ENCODE measurements around the gene ABCE1. TPM values are rescaled to one million over a fixed set of nuclear protein-coding genes. Genes with fewer than 3 reads are reported as not detected.
A peak's percentile ranks its signal among the peaks of the same experiment; 100 is the strongest.

Gene ABCE1
- total RNA-seq, 1 donor from 2014 or later: 77.9 TPM

DNA sequence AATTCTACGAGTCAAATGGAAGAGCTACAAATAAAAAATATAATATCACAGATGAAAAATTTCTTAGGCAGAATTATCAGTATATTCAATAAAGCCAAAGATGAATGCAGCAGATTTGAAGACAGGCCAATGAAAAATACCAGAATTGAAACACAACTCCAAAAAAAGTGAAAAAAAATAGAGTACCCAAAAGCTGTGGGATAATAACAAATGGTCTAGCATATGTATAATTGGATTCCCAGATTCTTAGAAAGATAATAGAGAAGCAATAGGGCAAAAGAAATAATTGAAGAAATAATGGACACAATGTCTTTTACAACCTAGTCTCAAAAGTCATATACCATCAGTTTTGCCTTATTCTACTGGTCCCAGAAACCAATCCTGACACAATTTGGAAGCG, 4.5 kb upstream of the ABCE1 start:
- H3K4me1 Mint-ChIP-seq (ENCODE audit: unreplicated experiment): no peaks in the 10 kb centered on the region
- no peak overlapping the region for H3K4me3 Mint-ChIP-seq
- no peak for DNase-seq (ENCODE audit: extremely low spot score, unreplicated experiment)
- TF ChIP-seq CTCF (conservative IDR thresholded peaks at IDR 0.05): no peak
- H3K27me3 Mint-ChIP-seq: no peaks in the 10 kb centered on the region
- peaks cover 54% of the 10 kb centered on the region for H3K36me3 Mint-ChIP-seq
- H3K27ac Mint-ChIP-seq: no peak overlapping the region
- peaks cover 12% of the 10 kb centered on the region for H3K9me3 Mint-ChIP-seq

- DNase-seq (ENCODE audit: extremely low spot score, unreplicated experiment): no peak
- TF ChIP-seq CTCF (conservative IDR thresholded peaks at IDR 0.05): no peak
- Mint-ChIP-seq H3K36me3 (peaks cover 32% of the 10 kb centered on the region), H3K27ac (peak overlapping the region; percentile 100), H3K9me3 (peaks cover 12% of the 10 kb centered on the region), H3K27me3 (no peaks in the 10 kb centered on the region), H3K4me3 (peak overlapping the region; percentile 97), H3K4me1 (ENCODE audit: unreplicated experiment) (peaks cover 3% of the 10 kb centered on the region)
These were observed 735 bp upstream of the ABCE1 start for GRCh38 chr4:145097331-145097820.

- H3K9me3 Mint-ChIP-seq: peaks cover 8% of the 10 kb centered on the region
- H3K27ac Mint-ChIP-seq: peak overlapping the region; percentile 100
- H3K27me3 Mint-ChIP-seq: no peaks in the 10 kb centered on the region
- DNase-seq (ENCODE audit: extremely low spot score, unreplicated experiment): no peak
- peaks cover 3% of the 10 kb centered on the region for H3K4me1 Mint-ChIP-seq (ENCODE audit: unreplicated experiment)
- TF ChIP-seq CTCF (conservative IDR thresholded peaks at IDR 0.05): no peak
- H3K36me3 Mint-ChIP-seq: peaks cover 20% of the 10 kb centered on the region
- H3K4me3 Mint-ChIP-seq: peak overlapping the region; percentile 97
These were observed 545 bp downstream of the ABCE1 start for GRCh38 chr4:145098675-145099037.

- Mint-ChIP-seq H3K4me3 (peak overlapping the region; percentile 97), H3K27ac (no peak overlapping the region), H3K36me3 (peaks cover 10% of the 10 kb centered on the region), H3K9me3 (peaks cover 2% of the 10 kb centered on the region), H3K27me3 (no peaks in the 10 kb centered on the region), H3K4me1 (ENCODE audit: unreplicated experiment) (peaks cover 3% of the 10 kb centered on the region)
- no peak for DNase-seq (ENCODE audit: extremely low spot score, unreplicated experiment)
- no peak for TF ChIP-seq CTCF (conservative IDR thresholded peaks at IDR 0.05)
These were observed 1.5 kb downstream of the ABCE1 start for GRCh38 chr4:145099653-145100052.

GRCh38 chr4:145101091-145101490, 3.0 kb downstream of the ABCE1 start:
- H3K36me3 Mint-ChIP-seq: no peaks in the 10 kb centered on the region
- no peak for DNase-seq (ENCODE audit: extremely low spot score, unreplicated experiment)
- peaks cover 3% of the 10 kb centered on the region for H3K4me1 Mint-ChIP-seq (ENCODE audit: unreplicated experiment)
- no peak overlapping the region for H3K27ac Mint-ChIP-seq
- H3K27me3 Mint-ChIP-seq: no peaks in the 10 kb centered on the region
- TF ChIP-seq CTCF (conservative IDR thresholded peaks at IDR 0.05): no peak
- no peak overlapping the region for H3K4me3 Mint-ChIP-seq
- no peaks in the 10 kb centered on the region for H3K9me3 Mint-ChIP-seq

DNA sequence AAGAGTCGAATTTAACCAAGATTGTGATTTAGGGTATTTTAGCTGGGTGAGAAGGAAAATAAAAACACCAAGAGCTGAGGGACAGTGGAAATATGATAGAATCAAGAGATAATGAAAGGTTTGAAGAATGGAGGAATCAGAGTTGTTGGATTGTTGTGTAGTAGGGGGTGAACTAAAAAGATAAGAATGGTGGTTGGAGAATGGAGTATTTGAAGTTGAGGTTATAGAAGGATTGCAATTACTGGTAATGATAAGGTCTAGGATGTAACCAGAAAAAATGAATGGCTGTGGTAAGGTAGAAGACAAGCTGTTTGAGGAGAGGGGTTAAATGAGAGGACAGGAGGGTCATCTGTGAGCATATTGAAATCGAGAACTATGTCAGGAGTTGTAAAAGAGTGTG, 4.5 kb downstream of the ABCE1 start:
- Mint-ChIP-seq H3K27me3 (no peaks in the 10 kb centered on the region), H3K4me1 (ENCODE audit: unreplicated experiment) (peaks cover 11% of the 10 kb centered on the region), H3K36me3 (peaks cover 8% of the 10 kb centered on the region), H3K27ac (no peak overlapping the region), H3K4me3 (no peak overlapping the region), H3K9me3 (no peaks in the 10 kb centered on the region)
- TF ChIP-seq CTCF (conservative IDR thresholded peaks at IDR 0.05): no peak
- no peak for DNase-seq (ENCODE audit: extremely low spot score, unreplicated experiment)
